PFSK-1 (cell line): Measurements from ENCODE around the gene CDHR2.

Experiments
- FOXP2 ChIP-seq: optimal IDR thresholded peaks from 2 replicates; pipeline ENCODE3; 2011; ENCODE audit warnings: borderline replicate concordance, control low read depth, inconsistent platforms; ENCODE audit not compliant: insufficient read depth; ENCODE audit errors: extremely low read length, extremely low read depth
- POLR2AphosphoS5 ChIP-seq: IDR thresholded peaks from 2 replicates; pipeline ENCODE4 v1.6.1; 2012; ENCODE audit warnings: low read depth, mild to moderate bottlenecking, control low read depth, low read length, moderate library complexity
- TAF1 ChIP-seq: IDR thresholded peaks from 2 replicates; pipeline ENCODE4 v1.6.1; 2012; ENCODE audit warnings: low read length, control low read depth, borderline replicate concordance; ENCODE audit not compliant: insufficient read depth

GRCh38 chr5:176631383-176632200 lies 82.5 kb downstream of the CDHR2 start:
- TF ChIP-seq TAF1 = no peak
- no peak for TF ChIP-seq POLR2AphosphoS5
- no peak for TF ChIP-seq FOXP2
